GM23248 (cell line): ENCODE measurements around the gene RTTN.

Source experiments
- EZH2 ChIP-seq: fragments of 200-600 bp; sonication (generic); IDR thresholded peaks from 2 replicates; pipeline ENCODE4 v1.6.1; 2018; ENCODE audit warnings: antibody characterized with exemption, mild to moderate bottlenecking; ENCODE audit not compliant: insufficient read depth, poor library complexity, severe bottlenecking
- EZH2phosphoT487 ChIP-seq: fragments of 200-600 bp; sonication (generic); IDR thresholded peaks from 2 replicates; pipeline ENCODE4 v1.6.1; 2018; ENCODE audit warnings: antibody characterized with exemption, moderate library complexity, mild to moderate bottlenecking, low read depth; ENCODE audit not compliant: insufficient read depth

DNA sequence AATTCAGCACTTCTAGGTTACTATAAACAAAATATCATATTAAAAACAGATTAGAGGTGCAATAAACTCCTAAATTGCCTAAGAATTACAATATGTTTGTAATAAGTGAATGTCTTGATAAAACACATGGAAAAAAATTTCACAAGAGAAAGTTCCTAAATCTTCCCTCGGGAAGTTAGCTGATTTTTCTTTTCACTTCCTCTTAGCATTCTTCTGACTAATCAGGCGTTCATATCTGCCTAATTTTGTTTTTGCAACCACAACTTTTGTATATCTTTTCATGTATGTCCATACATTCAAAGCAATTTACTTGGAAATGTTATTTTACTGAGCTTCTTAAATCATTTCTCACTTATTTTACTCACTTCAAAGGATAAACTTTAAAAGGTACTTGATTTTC is 88.5 kb downstream of the RTTN start:
- no peak for TF ChIP-seq EZH2
- TF ChIP-seq EZH2phosphoT487: no peak
